GM18868 (cell line): ENCODE measurements around the gene WDFY2.
A peak's percentile ranks its signal among the peaks of the same experiment; 100 is the strongest.

Source experiments
- ATAC-seq: cut with Tn5 transposase; IDR thresholded peaks from one replicate; pipeline ENCODE4 v1.9.1; 2021; ENCODE audit warnings: mild to moderate bottlenecking, moderate library complexity; ENCODE audit not compliant: unreplicated experiment

WDFY2 gene

GRCh38 chr13:51811920-51812451 is 227.7 kb downstream of the WDFY2 start:
- ATAC-seq: peak; percentile 63

- no peak for ATAC-seq
These were observed 229.8 kb downstream of the WDFY2 start for GRCh38 chr13:51814071-51814470.

GRCh38 chr13:51814825-51815650 is 230.8 kb downstream of the WDFY2 start:
- peak; percentile 56 for ATAC-seq

- no peak for ATAC-seq
These were observed 231.6 kb downstream of the WDFY2 start for GRCh38 chr13:51815848-51816247.

GRCh38 chr13:51816604-51817249 is 232.5 kb downstream of the WDFY2 start:
- ATAC-seq: no peak
